KG1 (cell line): ENCODE data around the gene HBM.
"Not testable (repeated sequence)": the region's sequence is repeated elsewhere in the genome, so short reads cannot be mapped to it uniquely, and the experiment has no call there.

Experiments used
- DNase-seq: peaks from one replicate; lab custom pipeline; 2025; lab: John Stamatoyannopoulos, UW

The HBM gene

DNA sequence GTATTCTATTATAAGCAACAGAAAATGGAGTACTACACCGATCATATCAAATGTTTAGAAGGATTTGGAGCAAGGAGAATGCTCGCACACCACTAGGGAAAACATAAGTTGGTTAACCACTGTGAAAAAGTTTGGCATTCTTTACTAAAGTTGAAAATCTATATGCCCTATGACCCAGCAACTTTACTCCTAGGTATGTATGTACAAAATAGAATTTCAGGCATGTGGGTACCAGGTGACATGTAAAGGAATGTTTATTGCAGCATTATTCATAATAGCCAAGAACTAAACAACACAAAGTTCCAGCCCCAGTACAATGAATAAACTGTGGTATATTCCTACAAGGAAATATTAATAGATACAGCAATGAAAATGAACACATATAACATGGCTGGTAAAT, 19.1 kb upstream of the HBM start:
- DNase-seq = no peak

DNA sequence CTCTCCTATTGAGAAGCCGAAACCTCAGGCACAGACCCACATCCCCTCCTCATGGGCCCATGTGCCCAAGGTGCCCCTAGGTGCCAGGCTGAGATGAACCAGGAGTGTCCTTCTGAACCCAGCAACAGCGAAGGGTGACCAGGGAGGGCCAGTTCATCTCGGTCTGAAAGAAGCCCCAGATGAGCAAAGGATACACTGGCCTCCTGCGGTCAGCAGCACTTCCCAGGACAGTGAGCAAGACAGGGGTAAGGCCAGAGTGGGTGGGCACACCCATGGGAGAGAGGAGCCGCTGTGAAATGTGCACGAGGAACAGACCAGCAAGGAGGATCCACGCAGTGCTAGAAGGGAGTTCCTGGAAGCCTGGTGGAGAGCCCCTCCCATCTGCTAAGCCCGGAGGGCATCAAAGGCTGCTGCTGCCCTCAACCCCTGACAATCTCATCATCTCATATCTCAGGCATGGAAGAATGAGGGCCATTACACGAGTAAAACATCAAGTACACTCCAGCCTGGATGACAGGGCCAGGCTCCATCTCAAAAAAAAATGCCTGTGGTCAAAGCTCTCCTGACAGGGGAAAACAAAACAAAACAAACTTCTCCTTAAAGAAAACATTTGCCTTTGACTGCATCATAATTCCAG, 16.6 kb upstream of the HBM start:
- DNase-seq = no peak

DNA sequence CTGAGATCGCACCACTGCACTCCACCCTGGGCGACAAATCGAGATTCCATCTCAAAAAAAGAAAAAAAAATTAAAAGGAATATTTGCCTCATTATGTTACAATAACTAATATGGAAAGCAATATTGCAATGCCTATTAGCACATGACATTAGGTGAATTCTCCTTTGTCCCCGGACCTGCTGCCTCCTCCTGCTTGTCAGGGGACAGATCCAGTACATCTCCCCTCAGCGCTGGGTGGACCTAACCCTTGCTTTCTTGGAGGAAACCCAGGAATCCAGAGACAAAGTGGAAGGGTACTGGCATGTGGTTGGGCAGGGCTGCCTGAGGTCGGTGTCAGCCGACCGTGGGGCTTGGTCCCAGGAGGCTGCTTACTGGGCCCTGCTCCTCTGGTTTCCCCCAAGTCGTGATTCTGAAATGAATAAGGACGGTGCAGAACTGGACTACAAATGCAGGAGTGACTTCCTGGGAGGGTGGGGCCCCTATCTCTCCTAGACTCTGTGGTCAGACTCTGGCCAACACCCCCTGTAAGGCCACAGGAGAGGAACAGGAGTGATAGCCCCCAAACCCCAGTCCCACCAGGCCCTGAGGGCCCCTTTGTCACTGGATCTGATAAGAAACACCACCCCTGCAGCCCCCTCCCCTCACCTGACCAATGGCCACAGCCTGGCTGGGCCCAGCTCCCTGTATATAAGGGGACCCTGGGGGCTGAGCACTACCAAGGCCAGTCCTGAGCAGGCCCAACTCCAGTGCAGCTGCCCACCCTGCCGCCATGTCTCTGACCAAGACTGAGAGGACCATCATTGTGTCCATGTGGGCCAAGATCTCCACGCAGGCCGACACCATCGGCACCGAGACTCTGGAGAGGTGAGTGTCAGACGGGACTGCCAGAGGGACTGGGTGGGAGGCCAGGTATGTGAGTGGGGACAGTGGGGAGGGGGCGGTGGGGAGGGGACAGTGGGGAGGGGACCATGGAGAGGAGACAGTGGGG, 13.3 kb upstream of the HBM start, which contains the start of gene HBZ:
Gene HBZ, plus strand, starts transcription at position 504 of the 988 bp plus-strand sequence. Its CDS starts 266 bp downstream, at position 770.
- no peak for DNase-seq

DNA sequence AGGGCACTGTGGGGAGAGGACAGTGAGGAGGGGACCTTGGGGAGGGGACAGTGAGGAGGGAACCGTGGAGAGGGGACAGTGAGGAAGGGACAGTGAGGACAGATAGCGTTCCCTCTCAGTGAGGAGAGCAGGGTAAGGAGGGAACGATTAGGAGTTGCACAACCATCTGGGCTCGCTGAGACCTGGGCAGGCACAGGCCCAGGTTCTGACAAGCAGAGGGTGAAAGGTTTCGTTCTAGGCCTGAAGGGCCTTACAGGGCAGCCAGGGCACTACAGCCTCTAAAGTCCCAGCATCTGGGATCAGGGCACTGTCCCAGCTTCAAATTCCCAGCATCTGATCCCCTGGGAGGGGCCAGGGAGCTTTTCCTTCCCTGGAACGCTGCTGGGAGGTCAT, 12.7 kb upstream of the HBM start:
- DNase-seq = not testable (repeated sequence)

DNA sequence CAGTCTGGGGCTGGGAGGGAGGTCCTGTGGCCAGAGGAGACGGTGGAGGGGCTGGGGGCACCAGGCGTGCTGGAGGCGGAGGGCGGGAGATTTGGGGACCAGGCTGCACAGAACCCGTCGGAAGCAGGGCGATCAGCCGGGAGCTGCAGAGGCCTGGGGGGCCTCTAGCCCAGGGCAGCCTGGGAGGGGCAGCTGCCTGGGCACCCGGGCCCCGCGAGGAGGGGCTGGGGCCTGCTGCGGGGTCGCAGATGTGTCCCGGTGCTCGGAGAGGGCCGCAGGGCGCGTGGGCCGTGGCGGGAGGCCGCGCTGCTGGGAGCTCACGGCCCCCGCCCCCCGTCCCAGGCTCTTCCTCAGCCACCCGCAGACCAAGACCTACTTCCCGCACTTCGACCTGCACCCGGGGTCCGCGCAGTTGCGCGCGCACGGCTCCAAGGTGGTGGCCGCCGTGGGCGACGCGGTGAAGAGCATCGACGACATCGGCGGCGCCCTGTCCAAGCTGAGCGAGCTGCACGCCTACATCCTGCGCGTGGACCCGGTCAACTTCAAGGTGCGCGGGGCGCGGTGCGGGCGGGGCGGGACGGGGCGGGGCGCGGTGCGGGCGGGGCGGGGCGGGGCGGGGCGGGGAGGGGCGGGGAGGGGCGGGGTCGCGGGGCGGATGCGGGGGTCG, 12.1 kb upstream of the HBM start:
- not testable (repeated sequence) for DNase-seq

DNA sequence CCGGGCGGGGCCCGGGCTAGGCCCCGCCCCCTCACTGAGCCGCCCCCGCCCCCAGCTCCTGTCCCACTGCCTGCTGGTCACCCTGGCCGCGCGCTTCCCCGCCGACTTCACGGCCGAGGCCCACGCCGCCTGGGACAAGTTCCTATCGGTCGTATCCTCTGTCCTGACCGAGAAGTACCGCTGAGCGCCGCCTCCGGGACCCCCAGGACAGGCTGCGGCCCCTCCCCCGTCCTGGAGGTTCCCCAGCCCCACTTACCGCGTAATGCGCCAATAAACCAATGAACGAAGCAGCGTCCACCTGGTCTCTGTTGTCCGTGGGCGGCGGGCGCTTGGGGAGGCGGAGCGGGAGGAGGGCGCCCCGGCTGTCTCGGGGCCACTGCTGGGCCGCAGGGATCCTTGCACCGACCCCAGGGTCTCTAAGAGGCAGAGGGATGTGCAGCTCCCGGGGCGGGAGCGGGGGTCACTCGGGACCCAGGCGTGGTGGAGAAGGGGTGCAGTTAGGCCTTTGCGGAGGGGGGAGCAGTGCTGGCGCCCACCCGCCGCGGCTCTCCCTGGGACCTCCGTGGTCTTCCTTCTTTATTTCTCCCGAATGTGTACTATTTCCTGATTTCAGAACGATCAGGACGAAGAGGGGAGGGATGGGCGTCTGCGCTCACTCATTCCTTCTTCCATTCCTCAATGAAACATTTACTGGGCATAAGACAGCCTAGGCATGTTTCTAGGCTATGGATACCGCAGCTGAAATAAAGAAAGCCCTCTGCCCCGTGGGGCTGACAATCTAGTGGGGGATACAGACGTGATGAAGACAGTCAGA, 11.4 kb upstream of the HBM start:
- no peak for DNase-seq

DNA sequence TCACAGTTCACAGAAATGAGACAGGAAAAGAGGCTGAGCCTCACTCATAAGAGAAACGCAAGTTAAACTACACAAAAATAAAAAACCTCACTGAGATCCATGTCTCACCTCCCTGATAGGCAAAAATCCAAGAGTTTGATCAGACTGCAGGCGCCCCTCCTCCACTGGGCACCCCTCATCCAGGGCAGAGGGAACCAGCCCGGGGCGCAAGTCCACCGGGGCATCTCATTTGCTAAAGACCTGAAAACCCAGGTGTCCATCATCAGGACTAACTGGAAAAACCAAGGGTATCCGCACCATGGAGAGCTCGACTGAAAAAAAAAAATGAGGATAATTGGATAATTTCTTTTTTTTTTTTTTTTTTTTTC, 10.8 kb upstream of the HBM start:
- no peak for DNase-seq

DNA sequence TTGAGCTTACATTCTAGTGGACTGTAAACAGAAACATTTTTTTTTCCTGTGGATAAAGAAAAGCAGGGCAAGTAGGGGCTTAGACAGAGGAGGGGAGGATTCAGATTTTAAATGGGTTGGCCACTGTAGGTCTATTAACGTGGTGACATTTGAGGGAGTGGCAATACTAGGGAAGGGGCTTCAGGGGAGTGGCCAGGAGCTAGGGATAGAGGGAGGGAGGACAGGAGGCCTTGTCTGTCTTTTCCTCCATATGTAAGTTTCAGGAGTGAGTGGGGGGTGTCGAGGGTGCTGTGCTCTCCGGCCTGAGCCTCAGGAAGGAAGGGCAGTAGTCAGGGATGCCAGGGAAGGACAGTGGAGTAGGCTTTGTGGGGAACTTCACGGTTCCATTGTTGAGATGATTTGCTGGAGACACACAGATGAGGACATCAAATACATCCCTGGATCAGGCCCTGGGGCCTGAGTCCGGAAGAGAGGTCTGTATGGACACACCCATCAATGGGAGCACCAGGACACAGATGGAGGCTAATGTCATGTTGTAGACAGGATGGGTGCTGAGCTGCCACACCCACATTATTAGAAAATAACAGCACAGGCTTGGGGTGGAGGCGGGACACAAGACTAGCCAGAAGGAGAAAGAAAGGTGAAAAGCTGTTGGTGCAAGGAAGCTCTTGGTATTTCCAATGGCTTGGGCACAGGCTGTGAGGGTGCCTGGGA, 6.5 kb upstream of the HBM start:
- DNase-seq = no peak

DNA sequence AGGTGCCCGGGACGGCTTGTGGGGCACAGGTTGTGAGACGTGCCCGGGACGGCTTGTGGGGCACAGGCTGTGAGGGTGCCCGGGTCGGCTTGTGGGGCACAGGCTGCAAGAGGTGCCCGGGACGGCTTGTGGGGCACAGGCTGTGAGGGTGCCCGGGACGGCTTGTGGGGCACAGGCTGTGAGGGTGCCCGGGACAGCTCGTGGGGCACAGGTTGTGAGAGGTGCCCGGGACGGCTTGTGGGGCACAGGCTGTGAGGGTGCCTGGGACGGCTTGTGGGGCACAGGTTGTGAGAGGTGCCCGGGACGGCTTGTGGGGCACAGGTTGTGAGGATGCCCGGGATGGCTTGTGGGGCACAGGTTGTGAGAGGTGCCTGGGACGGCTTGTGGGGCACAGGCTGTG, 5.5 kb upstream of the HBM start:
- DNase-seq = not testable (repeated sequence)

DNA sequence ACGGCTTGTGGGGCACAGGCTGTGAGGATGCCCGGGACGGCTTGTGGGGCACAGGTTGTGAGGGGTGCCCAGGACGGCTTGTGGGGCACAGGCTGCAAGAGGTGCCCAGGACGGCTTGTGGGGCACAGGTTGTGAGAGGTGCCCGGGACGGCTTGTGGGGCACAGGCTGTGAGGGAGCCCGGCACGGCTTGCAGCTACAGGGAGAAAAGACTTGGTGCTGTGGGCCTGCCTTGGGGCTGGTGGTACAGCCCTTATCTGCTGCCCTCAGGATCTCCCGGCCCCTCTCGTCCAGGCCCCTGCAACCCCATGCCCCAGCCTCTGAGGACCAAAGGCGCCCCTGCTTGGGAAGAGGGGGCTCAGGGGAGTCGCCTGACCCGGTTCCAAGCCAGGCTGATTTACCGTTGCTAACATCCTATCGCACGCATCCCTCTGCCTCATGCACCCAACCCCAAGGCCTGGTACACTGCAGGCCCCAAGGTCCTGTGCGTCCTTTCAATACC, 5.0 kb upstream of the HBM start:
- no peak for DNase-seq

DNA sequence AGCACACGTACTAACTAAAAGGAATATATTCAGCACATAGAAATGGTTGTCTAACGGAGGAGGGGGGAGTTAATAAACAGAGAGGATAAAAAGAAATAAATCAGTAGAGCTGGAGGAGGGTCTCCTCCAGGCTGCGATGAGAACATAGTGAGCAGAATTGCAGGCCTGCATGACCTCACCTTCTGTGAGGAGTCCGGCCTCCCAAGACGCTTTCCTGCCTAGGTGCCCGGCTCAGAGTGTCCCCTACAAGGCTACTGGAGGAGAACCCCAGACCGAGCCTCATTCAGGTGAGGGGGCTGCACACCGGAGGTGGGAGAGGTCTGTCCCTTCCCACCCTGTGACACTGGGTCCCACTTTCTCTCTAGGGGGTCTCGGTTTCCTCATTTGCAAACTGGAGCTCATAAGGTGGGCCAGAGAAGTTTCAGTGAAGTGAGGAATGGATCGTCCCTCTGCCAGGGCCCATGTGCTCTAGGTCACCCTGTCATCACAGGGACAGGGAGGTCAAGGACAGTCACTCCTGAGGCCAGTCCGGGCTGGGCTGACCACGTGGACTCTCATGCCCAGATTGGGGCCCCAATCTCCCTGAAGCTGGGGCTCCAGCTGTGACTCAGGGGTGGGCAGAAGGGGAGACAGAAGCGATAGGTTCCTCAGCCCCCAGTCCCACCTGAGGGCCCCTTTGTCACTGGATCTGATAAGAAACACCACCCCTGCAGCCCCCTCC, 3.3 kb upstream of the HBM start:
- no peak for DNase-seq

DNA sequence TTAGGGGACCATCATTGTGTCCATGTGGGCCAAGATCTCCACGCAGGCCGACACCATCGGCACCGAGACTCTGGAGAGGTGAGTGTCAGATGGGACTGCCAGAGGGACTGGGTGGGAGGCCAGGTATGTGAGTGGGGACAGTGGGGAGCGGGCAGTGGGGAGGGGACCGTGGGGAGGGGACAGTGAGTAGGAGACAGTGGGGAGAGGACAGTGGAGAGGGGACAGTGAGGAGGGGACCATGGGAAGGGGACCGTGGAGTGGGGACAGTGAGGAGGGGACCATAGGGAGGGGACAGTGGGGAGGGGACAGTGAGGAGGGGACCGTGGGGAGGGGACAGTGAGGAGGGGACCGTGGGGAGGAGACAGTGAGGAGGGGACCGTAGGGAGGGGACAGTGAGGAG, 2.6 kb upstream of the HBM start:
- DNase-seq = not testable (repeated sequence)

DNA sequence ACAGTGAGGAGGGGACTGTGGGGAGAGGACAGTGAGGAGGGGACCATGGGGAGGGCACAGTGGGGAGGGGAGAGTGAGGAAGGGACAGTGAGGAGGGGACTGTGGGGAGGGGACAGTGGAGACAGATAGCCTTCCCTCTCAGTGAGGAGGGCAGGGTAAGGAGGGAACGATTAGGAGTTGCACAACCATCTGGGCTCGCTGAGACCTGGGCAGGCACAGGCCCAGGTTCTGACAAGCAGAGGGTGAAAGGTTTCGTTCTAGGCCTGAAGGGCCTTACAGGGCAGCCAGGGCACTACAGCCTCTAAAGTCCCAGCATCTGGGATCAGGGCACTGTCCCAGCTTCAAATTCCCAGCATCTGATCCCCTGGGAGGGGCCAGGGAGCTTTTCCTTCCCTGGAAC, 2.1 kb upstream of the HBM start:
- DNase-seq = not testable (repeated sequence)

DNA sequence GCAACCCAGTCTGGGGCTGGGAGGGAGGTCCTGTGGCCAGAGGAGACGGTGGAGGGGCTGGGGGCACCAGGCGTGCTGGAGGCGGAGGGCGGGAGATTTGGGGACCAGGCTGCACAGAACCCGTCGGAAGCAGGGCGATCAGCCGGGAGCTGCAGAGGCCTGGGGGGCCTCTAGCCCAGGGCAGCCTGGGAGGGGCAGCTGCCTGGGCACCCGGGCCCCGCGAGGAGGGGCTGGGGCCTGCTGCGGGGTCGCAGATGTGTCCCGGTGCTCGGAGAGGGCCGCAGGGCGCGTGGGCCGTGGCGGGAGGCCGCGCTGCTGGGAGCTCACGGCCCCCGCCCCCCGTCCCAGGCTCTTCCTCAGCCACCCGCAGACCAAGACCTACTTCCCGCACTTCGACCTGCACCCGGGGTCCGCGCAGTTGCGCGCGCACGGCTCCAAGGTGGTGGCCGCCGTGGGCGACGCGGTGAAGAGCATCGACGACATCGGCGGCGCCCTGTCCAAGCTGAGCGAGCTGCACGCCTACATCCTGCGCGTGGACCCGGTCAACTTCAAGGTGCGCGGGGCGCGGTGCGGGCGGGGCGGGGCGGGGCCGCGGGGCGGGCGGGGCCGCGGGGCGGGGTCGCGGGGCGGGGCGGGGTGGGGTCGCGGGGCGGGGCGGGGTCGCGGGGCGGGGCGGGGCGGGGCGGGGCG, 1.5 kb upstream of the HBM start:
- DNase-seq = not testable (repeated sequence)

DNA sequence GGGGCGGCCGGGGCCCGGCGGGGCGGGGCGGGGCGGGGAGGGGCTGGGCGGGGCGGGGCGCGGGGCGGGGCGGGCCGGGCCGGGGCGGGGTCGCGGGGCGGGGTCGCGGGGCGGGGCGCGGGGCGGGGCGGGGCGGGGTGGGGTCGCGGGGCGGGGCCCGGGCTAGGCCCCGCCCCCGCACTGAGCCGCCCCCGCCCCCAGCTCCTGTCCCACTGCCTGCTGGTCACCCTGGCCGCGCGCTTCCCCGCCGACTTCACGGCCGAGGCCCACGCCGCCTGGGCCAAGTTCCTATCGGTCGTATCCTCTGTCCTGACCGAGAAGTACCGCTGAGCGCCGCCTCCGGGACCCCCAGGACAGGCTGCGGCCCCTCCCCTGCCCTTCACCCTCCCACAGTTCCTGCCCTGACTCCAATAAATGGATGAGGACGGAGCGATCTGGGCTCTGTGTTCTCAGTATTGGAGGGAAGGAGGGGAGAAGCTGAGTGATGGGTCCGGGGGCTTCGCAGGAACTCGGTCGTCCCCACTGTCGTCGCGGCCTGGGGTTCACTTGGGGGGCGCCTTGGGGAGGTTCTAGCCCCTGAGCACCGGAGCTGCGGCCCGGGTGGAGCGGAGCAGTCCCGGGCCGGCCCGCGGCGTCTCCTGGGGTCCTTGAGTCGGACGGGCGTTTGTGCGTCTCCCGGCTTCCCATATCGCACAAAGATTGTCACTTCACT, 795 bp upstream of the HBM start:
- no peak for DNase-seq

DNA sequence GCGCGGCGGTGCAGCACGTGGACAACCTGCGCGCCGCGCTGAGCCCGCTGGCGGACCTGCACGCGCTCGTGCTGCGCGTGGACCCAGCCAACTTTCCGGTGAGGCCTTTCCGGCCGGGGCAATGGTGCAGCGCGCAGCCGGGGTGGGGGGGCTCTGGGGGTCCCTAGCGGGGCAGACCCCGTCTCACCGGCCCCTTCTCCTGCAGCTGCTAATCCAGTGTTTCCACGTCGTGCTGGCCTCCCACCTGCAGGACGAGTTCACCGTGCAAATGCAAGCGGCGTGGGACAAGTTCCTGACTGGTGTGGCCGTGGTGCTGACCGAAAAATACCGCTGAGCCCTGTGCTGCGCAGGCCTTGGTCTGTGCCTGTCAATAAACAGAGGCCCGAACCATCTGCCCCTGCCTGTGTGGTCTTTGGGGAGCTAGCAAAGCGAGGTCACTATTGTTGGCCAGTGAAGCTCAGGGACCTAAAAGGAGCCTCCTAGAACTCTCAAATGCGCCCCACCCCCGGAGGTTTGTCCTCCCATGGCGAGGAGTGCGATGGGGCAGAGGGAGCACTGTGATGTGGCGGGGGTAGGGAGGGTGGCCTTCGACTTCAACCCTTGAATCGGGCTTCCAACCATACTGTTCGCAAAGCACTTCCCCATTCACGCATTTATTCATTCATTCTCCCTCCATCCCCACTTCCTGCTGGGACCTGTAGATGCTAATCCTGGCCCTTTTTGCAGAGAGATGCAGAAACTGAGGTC, 770 bp downstream of the HBM start:
- DNase-seq = no peak

DNA sequence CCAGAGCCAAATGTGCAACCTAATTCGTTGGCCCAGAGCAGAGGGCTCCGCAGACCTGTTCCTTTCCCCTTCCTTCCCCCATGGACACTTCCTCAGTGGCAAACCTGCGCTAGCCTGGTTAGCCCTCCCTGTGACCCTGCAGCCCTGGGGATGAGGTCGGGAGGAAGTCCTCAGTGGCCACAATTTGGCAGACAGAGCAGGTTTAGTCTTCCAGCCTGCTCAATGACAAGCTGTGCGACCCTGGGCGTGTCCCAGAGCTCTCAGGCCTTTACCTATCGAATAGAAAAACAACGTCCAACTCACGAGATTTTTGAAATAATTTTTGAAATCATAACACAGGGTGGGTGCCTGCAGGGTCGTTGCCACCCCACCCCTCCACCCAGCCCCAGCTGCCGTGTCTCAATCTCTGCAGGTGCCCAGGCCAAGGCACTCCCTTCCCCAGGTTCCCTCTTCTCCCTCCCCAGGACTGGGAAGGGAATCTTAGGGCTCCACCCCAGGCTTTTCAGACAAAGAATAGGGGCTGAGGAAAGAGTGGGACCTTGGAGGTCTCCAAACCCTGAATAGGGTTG, 1.4 kb downstream of the HBM start:
- no peak for DNase-seq

DNA sequence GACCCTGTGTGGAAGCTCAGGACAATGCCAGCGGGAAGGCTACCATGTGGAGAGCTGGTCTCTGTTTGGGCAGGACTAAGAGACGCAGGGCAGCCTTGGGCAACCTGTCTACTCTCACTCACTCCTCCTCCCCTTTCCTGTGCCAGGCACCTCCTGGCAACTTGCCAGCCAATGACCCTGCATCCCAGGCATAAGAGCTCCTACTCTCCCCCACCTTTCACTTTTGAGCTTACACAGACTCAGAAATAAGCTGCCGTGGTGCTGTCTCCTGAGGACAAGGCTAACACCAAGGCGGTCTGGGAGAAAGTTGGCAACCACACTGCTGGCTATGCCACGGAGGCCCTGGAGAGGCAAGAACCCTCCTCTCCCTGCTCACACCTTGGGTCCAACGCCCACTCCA, 2.6 kb downstream of the HBM start:
- no peak for DNase-seq
